SU-DHL-6 (cell line): Measurements from ENCODE around the gene TIMM17A.
"Not testable (repeated sequence)": the region's sequence is repeated elsewhere in the genome, so short reads cannot be mapped to it uniquely, and the experiment has no call there.

ENCODE experiments used
- EZH2phosphoT487 ChIP-seq: fragments of 200-600 bp; sonication (generic), shearing (Covaris generic); conservative IDR thresholded peaks from 2 replicates; pipeline ENCODE4 v1.6.1; 2018; ENCODE audit warnings: mild to moderate bottlenecking, antibody characterized with exemption, low read length, moderate library complexity, mixed read lengths
- TF ChIP-seq, protein P1 (sequence below): fragments of 200-600 bp; sonication (generic); IDR thresholded peaks from one replicate; pipeline ENCODE4 v1.5.1; 2017; ENCODE audit warnings: antibody characterized with exemption, mild to moderate bottlenecking, low read length, moderate library complexity; ENCODE audit not compliant: insufficient read depth, poor library complexity, severe bottlenecking

- TF ChIP-seq EZH2phosphoT487, result not testable (repeated sequence)
- TF ChIP-seq, protein P1, sequence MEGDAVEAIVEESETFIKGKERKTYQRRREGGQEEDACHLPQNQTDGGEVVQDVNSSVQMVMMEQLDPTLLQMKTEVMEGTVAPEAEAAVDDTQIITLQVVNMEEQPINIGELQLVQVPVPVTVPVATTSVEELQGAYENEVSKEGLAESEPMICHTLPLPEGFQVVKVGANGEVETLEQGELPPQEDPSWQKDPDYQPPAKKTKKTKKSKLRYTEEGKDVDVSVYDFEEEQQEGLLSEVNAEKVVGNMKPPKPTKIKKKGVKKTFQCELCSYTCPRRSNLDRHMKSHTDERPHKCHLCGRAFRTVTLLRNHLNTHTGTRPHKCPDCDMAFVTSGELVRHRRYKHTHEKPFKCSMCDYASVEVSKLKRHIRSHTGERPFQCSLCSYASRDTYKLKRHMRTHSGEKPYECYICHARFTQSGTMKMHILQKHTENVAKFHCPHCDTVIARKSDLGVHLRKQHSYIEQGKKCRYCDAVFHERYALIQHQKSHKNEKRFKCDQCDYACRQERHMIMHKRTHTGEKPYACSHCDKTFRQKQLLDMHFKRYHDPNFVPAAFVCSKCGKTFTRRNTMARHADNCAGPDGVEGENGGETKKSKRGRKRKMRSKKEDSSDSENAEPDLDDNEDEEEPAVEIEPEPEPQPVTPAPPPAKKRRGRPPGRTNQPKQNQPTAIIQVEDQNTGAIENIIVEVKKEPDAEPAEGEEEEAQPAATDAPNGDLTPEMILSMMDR, result not testable (repeated sequence)
These were observed 63.9 kb downstream of the TIMM17A start for GRCh38 chr1:202019235-202019558.
